H1 (cell line): ENCODE measurements around the gene MAFG. TPM values are rescaled to one million over a fixed set of nuclear protein-coding genes. Genes with fewer than 3 reads are reported as not detected.
A peak's percentile ranks its signal among the peaks of the same experiment; 100 is the strongest.

Source experiments
- CTCF ChIA-PET: fragments of 300-600 bp; sonication (Branson Sonifier 250); formaldehyde crosslinking; loops from one replicate; lab custom pipeline; 2021; ENCODE audit not compliant: partially characterized antibody; lab: Charles Lee
- POLR2A ChIA-PET: fragments of 300-600 bp; sonication (Branson Sonifier 250); formaldehyde crosslinking; loops from one replicate; lab custom pipeline; 2021; ENCODE audit warnings: inconsistent platforms; ENCODE audit not compliant: partially characterized antibody; lab: Charles Lee
- DNase-seq, 2 experiments: peaks; one replicate each; pipeline versions ENCODE4 v3.0.0 to v3.0.0-alpha.2; 2010 to 2022; ENCODE audit warnings: low spot score in 2 of 2, low read depth in 1 of 2, mixed read lengths in 1 of 2
- FAIRE-seq: peaks from 2 replicates; lab custom pipeline; 2011; peaks lifted over from hg19 to GRCh38; lab: Jason Lieb, UNC
- H2AFZ ChIP-seq: 2 replicates; pipeline ENCODE4 v1.8.1; 2012; ENCODE audit warnings: low read length, inconsistent platforms
- H2AK5ac ChIP-seq: 2 replicates; pipeline ENCODE4 v1.6.1; 2013; ENCODE audit warnings: low read depth, low read length
- H2BK120ac ChIP-seq: replicated peaks from 2 replicates; pipeline ENCODE3; 2013; ENCODE audit warnings: low read depth, low read length, inconsistent platforms
- H2BK12ac ChIP-seq: 2 replicates; pipeline ENCODE4 v1.6.1; 2013; ENCODE audit warnings: low read depth, low read length
- H2BK15ac ChIP-seq: 2 replicates; pipeline ENCODE4 v1.6.1; 2013; ENCODE audit warnings: low read length
- H2BK20ac ChIP-seq: 2 replicates; pipeline ENCODE4 v1.6.1; 2013; ENCODE audit warnings: low read length
- H2BK5ac ChIP-seq: 2 replicates; pipeline ENCODE4 v1.6.1; 2013; ENCODE audit warnings: low read depth, low read length
- H3K14ac ChIP-seq: 2 replicates; pipeline ENCODE4 v1.6.1; 2013; ENCODE audit warnings: inconsistent platforms; ENCODE audit not compliant: insufficient read length
- H3K18ac ChIP-seq: 2 replicates; pipeline ENCODE4 v1.6.1; 2013; ENCODE audit warnings: low read length; ENCODE audit errors: extremely low read depth
- H3K23ac ChIP-seq: 2 replicates; pipeline ENCODE4 v1.6.1; 2013; ENCODE audit warnings: inconsistent platforms; ENCODE audit not compliant: insufficient read length
- H3K23me2 ChIP-seq: 2 replicates; pipeline ENCODE4 v1.6.1; 2013; ENCODE audit warnings: low read depth, low read length
- H3K27ac ChIP-seq: 2 replicates; pipeline ENCODE4 v1.6.1; 2011; ENCODE audit warnings: low read depth, low read length, inconsistent platforms
- H3K27me3 ChIP-seq, 4 experiments: replicated peaks in 1 of 4; 1 replicate in 1 of 4; 2 replicates in 3 of 4; pipeline versions ENCODE4 v1.6.1 to v1.8.1; 2011 to 2013; ENCODE audit warnings: low read length in 3 of 4, mild to moderate bottlenecking in 3 of 4, inconsistent platforms in 2 of 4, mixed read lengths in 2 of 4, moderate library complexity in 1 of 4; ENCODE audit not compliant: control insufficient read depth in 3 of 4, insufficient read depth in 3 of 4; ENCODE audit errors: extremely low read depth in 1 of 4
- H3K36me3 ChIP-seq, 4 experiments: 2 replicates each; pipeline versions ENCODE4 v1.6.1 to v1.8.1; 2011 to 2013; ENCODE audit warnings: mild to moderate bottlenecking in 4 of 4, low read length in 3 of 4, moderate library complexity in 2 of 4, control low read depth in 1 of 4, inconsistent platforms in 1 of 4; ENCODE audit not compliant: insufficient read depth in 4 of 4, control insufficient read depth in 2 of 4
- H3K4ac ChIP-seq: replicated peaks from 2 replicates; pipeline ENCODE3; 2013; ENCODE audit warnings: low read length, low read depth, mixed read lengths, inconsistent platforms; ENCODE audit not compliant: insufficient read length
- H3K4me1 ChIP-seq, 4 experiments: replicated peaks in 1 of 4; 1 replicate in 1 of 4; 2 replicates in 3 of 4; pipeline versions ENCODE4 v1.6.1 to v1.8.1; 2011 to 2013; ENCODE audit warnings: low read length in 3 of 4, inconsistent platforms in 2 of 4, mixed read lengths in 1 of 4; ENCODE audit not compliant: insufficient read depth in 4 of 4, control insufficient read depth in 3 of 4
- H3K4me2 ChIP-seq, 2 experiments: 2 replicates each; pipeline versions ENCODE4 v1.6.1 to v1.8.1; 2011 to 2013; ENCODE audit warnings: low read depth in 2 of 2, low read length in 2 of 2, control low read depth in 1 of 2, inconsistent platforms in 1 of 2, mild to moderate bottlenecking in 1 of 2; ENCODE audit not compliant: insufficient read depth in 1 of 2
- H3K4me3 ChIP-seq, 4 experiments: fragments of 200-600, 300-600 bp in 1 of 4; sonication (generic), shearing (Covaris generic), sonication (Bioruptor Twin) in 1 of 4; 2 replicates each; pipeline versions ENCODE4 v1.5.1 to v1.8.1; 2011 to 2016; ENCODE audit warnings: low read length in 4 of 4, low read depth in 3 of 4, control low read depth in 2 of 4, inconsistent platforms in 2 of 4, mild to moderate bottlenecking in 2 of 4, mixed read lengths in 1 of 4, moderate library complexity in 1 of 4; ENCODE audit not compliant: insufficient read depth in 2 of 4; ENCODE audit errors: extremely low read depth in 1 of 4
- H3K56ac ChIP-seq: replicated peaks from 2 replicates; pipeline ENCODE3; 2013; ENCODE audit warnings: low read depth, mild to moderate bottlenecking, mixed read lengths, low read length, inconsistent platforms; ENCODE audit not compliant: insufficient read length
- H3K79me1 ChIP-seq: 2 replicates; pipeline ENCODE4 v1.6.1; 2013; ENCODE audit warnings: low read depth, low read length, control low read depth
- H3K79me2 ChIP-seq, 2 experiments: 2 replicates each; pipeline versions ENCODE4 v1.6.1 to v1.8.1; 2012 to 2013; ENCODE audit warnings: low read length in 2 of 2, mild to moderate bottlenecking in 2 of 2, inconsistent platforms in 1 of 2; ENCODE audit not compliant: insufficient read depth in 2 of 2, control insufficient read depth in 1 of 2
- H3K9ac ChIP-seq, 4 experiments: replicated peaks in 1 of 4; 1 replicate in 1 of 4; 2 replicates in 3 of 4; pipeline versions ENCODE4 v1.6.1 to v1.8.1; 2011 to 2013; ENCODE audit warnings: low read depth in 3 of 4, low read length in 3 of 4, control low read depth in 2 of 4, mild to moderate bottlenecking in 2 of 4, moderate library complexity in 2 of 4, inconsistent platforms in 1 of 4; ENCODE audit errors: extremely low read depth in 1 of 4
- H3K9me3 ChIP-seq, 2 experiments: 2 replicates each; pipeline versions ENCODE4 v1.6.1 to v1.8.1; 2012 to 2013; ENCODE audit warnings: mild to moderate bottlenecking in 2 of 2, moderate library complexity in 2 of 2, control low read depth in 1 of 2, inconsistent platforms in 1 of 2, low read depth in 1 of 2, low read length in 1 of 2, mixed read lengths in 1 of 2; ENCODE audit not compliant: insufficient read depth in 2 of 2
- H4K20me1 ChIP-seq, 2 experiments: replicated peaks in 1 of 2; 2 replicates each; pipeline versions ENCODE3 to v1.8.1; 2011 to 2013; ENCODE audit warnings: inconsistent platforms in 2 of 2, low read length in 2 of 2, mild to moderate bottlenecking in 1 of 2; ENCODE audit not compliant: insufficient read depth in 2 of 2, control insufficient read depth in 1 of 2
- H4K5ac ChIP-seq: 2 replicates; pipeline ENCODE4 v1.6.1; 2013; ENCODE audit warnings: low read length, low read depth, mixed read lengths, inconsistent platforms; ENCODE audit not compliant: insufficient read length
- H4K8ac ChIP-seq: 2 replicates; pipeline ENCODE4 v1.8.0; 2013; ENCODE audit warnings: mild to moderate bottlenecking, moderate library complexity, low read length, inconsistent platforms; ENCODE audit not compliant: insufficient read depth; ENCODE audit errors: extremely low read depth
- H4K91ac ChIP-seq: replicated peaks from 2 replicates; pipeline ENCODE3; 2013; ENCODE audit warnings: low read length, mixed read lengths, inconsistent platforms; ENCODE audit not compliant: insufficient read length
- EGR1 ChIP-seq: IDR thresholded peaks from 2 replicates; pipeline ENCODE4 v1.6.1; 2011; ENCODE audit warnings: low read depth, low read length, borderline replicate concordance
- GTF2F1 ChIP-seq: IDR thresholded peaks from 2 replicates; pipeline ENCODE4 v1.6.1; 2012; ENCODE audit warnings: low read depth, low read length, improper control_type of control experiment, borderline replicate concordance
- ZNF274 ChIP-seq: IDR thresholded peaks from 2 replicates; pipeline ENCODE4 v1.7.0; 2012; ENCODE audit warnings: low read length, borderline replicate concordance; ENCODE audit errors: extremely low read depth
- WGBS, 2 experiments: shearing (Covaris generic) in 1 of 2; methylation state at CpG; one replicate each; pipeline versions ENCODE4 v1.1.6 to v1.1.7; 2013 to 2015; ENCODE audit warnings: low lambda C conversion rate in 2 of 2, mixed read lengths in 2 of 2, inconsistent platforms in 1 of 2, low coverage in 1 of 2, missing lambda C conversion rate in 1 of 2; ENCODE audit not compliant: insufficient replicate concordance in 2 of 2, insufficient coverage in 1 of 2, insufficient read length in 1 of 2; ENCODE audit errors: extremely low coverage in 1 of 2, missing lambda C conversion rate in 1 of 2; 5-methylcytosine and 5-hydroxymethylcytosine counted together
- polyA plus RNA-seq, 7 experiments: library from polyadenylated mRNA; depleted of rRNA in 3 of 7; stranded (reverse) in 5 of 7; unstranded in 2 of 7; fragments of >200 nt in 5 of 7; fragments of 200-250 nt in 2 of 7; gene quantifications; 1 replicate in 5 of 7; 2 replicates in 1 of 7; 4 replicates in 1 of 7; pipeline versions ENCODE4 v1.2.1 to v1.2.3, GENCODE V29; 2011 to 2013; ENCODE audit warnings: missing spikeins in 2 of 7, mixed read lengths in 2 of 7
- total RNA-seq: library from RNA; stranded (reverse); fragmentation: NEBNext Ultra II Directional; extraction: Animal tissue kit (Norgen Biotek cat#: 25700); gene quantifications from 2 replicates; pipeline ENCODE4 v1.2.1, GENCODE V29; 2021

MAFG gene
- total and polyA plus RNA-seq, 2 of the 8 experiments (the other 6 are each of a cell fraction or from before 2014, with no cell fraction given) = 25.5 to 26.9 TPM

DNA sequence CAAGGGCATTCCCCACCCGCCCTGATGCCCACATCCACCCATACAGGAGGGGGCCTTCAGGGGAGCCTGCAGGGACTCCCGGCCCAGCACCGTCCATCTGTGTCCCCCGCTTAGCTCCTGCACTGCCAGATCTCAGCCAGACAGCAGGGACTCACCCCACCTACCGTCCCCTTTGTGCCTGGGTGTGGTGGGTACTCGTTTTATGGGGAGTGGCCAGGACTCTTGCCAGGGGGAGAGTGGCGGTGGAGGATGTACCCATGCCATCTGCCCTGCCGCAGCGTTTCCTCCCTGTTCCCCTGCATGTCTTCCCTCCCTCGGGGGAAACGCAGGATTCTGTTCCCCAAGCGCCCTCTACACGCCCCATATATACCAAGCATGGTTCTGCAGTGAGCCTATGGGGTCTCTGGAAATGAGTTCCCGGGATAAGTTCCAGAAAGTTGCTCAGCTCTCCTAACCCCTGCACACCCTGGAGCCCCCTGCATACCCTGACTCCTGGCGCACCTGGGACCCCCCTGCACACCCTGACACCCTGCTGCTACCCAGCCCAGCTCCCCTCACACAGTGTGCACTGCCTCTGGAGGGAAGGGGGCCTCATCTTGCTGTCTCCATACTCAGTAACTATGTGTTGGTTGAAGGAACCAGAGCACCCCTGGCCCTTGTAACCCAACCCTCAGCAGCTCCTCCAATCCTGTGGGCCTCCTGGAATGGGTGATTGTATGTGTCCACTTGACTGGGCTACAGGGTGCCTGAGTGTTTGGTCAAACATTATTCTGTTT, 4.2 kb upstream of the MAFG start:
- no peak overlapping the region for H3K9ac ChIP-seq
- H3K36me3 ChIP-seq = peaks cover 0 to 25% (median 10%) of the 10 kb centered on the region in 4 experiments; a peak in 5 of 8 replicates
- H4K5ac ChIP-seq = no peak overlapping the region
- no peak for TF ChIP-seq GTF2F1
- no peak for TF ChIP-seq ZNF274
- TF ChIP-seq EGR1 = no peak
- H2BK12ac ChIP-seq = no peak overlapping the region
- FAIRE-seq (no peak), DNase-seq (no peak)
- no peak overlapping the region for H4K91ac ChIP-seq
- peaks cover 0 to 1% of the 10 kb centered on the region in 2 experiments; a peak in 3 of 4 replicates for H3K79me2 ChIP-seq
- no peak overlapping the region for H3K18ac ChIP-seq
- CTCF ChIA-PET = interaction anchor here (0.8 to 3.8 kb wide), 6 partner anchors 25 to 90 kb away, joined by 3 to 9 read pairs (median 3); no protein-coding TSS in a partner anchor
- no peak overlapping the region for H2AFZ ChIP-seq
- no peak overlapping the region for H3K56ac ChIP-seq
- no peak overlapping the region for H3K4me3 ChIP-seq
- H4K8ac ChIP-seq = peak overlapping the region; percentile 76; the same call in 1 of the 2 replicates
- no peak overlapping the region for H3K23ac ChIP-seq
- H3K23me2 ChIP-seq = peaks cover 9% of the 10 kb centered on the region; the same call in 1 of the 2 replicates
- H3K14ac ChIP-seq = no peak overlapping the region
- no peak overlapping the region for H2BK15ac ChIP-seq
- no peak overlapping the region for H3K27ac ChIP-seq
- H3K9me3 ChIP-seq = no peaks in the 10 kb centered on the region
- H2AK5ac ChIP-seq = no peak overlapping the region
- peaks cover under 1% of the 10 kb centered on the region; the same call in 1 of the 2 replicates for H3K79me1 ChIP-seq
- peaks cover 7 to 23% of the 10 kb centered on the region in 2 experiments for H4K20me1 ChIP-seq
- H3K4me2 ChIP-seq = no peak overlapping the region
- no peak overlapping the region for H2BK5ac ChIP-seq
- POLR2A ChIA-PET = interaction anchor here (1.0 to 14.6 kb wide), 16 partner anchors 6 to 216 kb away, joined by 3 to 150 read pairs (median 5); partner anchors contain the start of genes ASPSCR1, MAFG, PCYT2 and SIRT7
- no peak overlapping the region for H3K4ac ChIP-seq
- peaks cover 0 to 12% (median 9%) of the 10 kb centered on the region in 4 experiments; a peak in 4 of 7 replicates for H3K27me3 ChIP-seq
- H3K4me1 ChIP-seq = peaks cover 0 to 13% (median 3%) of the 10 kb centered on the region in 4 experiments; a peak in 5 of 7 replicates
- H2BK120ac ChIP-seq = no peak overlapping the region
- 64% methylated on average over 13 of the region's 15 CpGs; no CpG with 5 or more reads in 1 of the 2 experiments for WGBS, 2 experiments
- H2BK20ac ChIP-seq = no peak overlapping the region
